22Rv1 (cell line): ENCODE results near the gene HELT.
"Not testable (repeated sequence)": the region's sequence is repeated elsewhere in the genome, so short reads cannot be mapped to it uniquely, and the experiment has no call there.

Experiments used
- H3K27ac ChIP-seq: fragments of 450-650 bp; 2 replicates; pipeline ENCODE4 v1.5.1; 2017
- ZFX ChIP-seq: fragments of 450-650 bp; IDR thresholded peaks from 2 replicates; pipeline ENCODE4 v1.6.1; 2017; ENCODE audit warnings: antibody characterized with exemption, borderline replicate concordance
- TF ChIP-seq, protein P1 (sequence below): fragments of 450-650 bp; IDR thresholded peaks from 2 replicates; pipeline ENCODE4 v1.5.1; 2017; ENCODE audit warnings: mild to moderate bottlenecking

The HELT gene

GRCh38 chr4:184979461-184980124 is 38.7 kb upstream of the HELT start:
- no peak overlapping the region for H3K27ac ChIP-seq
- TF ChIP-seq, protein P1, sequence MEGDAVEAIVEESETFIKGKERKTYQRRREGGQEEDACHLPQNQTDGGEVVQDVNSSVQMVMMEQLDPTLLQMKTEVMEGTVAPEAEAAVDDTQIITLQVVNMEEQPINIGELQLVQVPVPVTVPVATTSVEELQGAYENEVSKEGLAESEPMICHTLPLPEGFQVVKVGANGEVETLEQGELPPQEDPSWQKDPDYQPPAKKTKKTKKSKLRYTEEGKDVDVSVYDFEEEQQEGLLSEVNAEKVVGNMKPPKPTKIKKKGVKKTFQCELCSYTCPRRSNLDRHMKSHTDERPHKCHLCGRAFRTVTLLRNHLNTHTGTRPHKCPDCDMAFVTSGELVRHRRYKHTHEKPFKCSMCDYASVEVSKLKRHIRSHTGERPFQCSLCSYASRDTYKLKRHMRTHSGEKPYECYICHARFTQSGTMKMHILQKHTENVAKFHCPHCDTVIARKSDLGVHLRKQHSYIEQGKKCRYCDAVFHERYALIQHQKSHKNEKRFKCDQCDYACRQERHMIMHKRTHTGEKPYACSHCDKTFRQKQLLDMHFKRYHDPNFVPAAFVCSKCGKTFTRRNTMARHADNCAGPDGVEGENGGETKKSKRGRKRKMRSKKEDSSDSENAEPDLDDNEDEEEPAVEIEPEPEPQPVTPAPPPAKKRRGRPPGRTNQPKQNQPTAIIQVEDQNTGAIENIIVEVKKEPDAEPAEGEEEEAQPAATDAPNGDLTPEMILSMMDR = no peak
- TF ChIP-seq ZFX = no peak

DNA sequence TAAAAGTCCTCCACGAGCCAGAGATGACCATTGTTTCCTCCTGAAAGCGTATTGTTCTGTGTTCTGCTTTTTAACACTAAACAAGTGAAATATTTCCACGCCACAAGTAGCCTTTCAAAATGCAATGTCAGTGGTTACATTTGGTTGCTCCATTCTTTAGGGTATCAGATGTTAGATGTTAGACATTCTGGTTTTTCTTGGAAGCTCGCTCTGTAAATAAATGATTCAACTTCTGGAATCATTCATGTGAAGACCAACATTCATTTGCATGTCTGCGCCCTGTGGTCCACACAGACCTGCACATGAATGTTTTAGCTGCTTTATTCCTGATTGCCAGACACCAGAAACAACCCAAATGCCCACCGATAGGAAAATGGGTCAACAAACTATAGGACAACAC is 38.0 kb upstream of the HELT start:
- no peak overlapping the region for H3K27ac ChIP-seq
- no peak for TF ChIP-seq ZFX

- TF ChIP-seq, protein P1 = peak; percentile 56; the same call in 1 of the 2 replicates
- TF ChIP-seq ZFX = no peak
- H3K27ac ChIP-seq = no peak overlapping the region
Observed at GRCh38 chr4:184983672-184984356, 34.5 kb upstream of the HELT start.

- TF ChIP-seq, protein P1 = no peak
- TF ChIP-seq ZFX = no peak
- no peak overlapping the region for H3K27ac ChIP-seq
Observed at GRCh38 chr4:184987493-184988031, 30.7 kb upstream of the HELT start.

- H3K27ac ChIP-seq = no peak overlapping the region
- TF ChIP-seq, protein P1 = no peak
Observed at GRCh38 chr4:184988611-184989010, 29.7 kb upstream of the HELT start.

GRCh38 chr4:184989283-184989682 is 29.0 kb upstream of the HELT start:
- not testable (repeated sequence) for H3K27ac ChIP-seq

DNA sequence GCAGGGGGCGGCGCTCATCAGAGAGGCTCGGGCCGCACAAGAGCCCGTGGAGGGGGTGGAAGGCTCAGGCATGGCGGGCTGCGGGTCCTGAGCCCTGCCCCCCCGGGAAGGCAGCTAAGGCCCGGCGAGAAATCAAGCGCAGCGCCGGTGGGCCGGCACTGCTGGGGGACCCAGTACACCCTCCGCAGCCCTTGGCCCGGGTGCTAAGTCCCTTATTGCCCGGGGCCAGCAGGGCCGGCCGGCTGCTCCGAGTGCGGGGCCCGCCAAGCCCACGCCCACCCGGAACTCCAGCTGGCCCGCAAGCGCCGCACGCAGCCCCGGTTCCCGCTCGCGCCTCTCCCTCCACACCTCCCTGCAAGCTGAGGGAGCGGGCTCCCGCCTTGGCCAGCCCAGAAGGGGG is 28.2 kb upstream of the HELT start:
- not testable (repeated sequence) for H3K27ac ChIP-seq

DNA sequence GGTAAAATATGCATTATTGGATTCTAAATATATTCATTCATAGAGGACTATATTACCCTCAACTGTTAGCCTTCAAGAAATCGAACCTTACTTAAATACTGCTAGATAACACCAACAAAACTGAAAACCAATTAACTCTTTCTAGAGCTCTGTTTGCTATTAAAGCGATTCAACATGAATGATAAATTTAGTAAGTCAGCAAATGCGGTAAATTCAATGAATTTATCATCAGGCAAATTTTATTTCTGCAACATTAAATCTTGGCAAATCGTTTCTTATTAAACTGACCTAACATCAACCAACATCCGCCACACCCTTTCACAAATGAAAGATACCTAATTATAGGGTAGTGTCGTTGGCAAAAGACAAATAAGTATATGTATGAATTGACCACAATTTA is 26.4 kb upstream of the HELT start:
- no peak for TF ChIP-seq ZFX
- TF ChIP-seq, protein P1 = no peak
- H3K27ac ChIP-seq = no peak overlapping the region

GRCh38 chr4:184992422-184992821 is 25.9 kb upstream of the HELT start:
- TF ChIP-seq, protein P1 = no peak
- TF ChIP-seq ZFX = no peak
- H3K27ac ChIP-seq = no peak overlapping the region
